ENCODE measurements around the gene QARS1. TPM values are rescaled to one million over a fixed set of nuclear protein-coding genes. Genes with fewer than 3 reads are reported as not detected.

The QARS1 gene
- total and polyA plus RNA-seq, 2 donors (not counting 1 experiment from before 2014, with no cell fraction given) = 282 to 426 TPM

GRCh38 chr3:49153349-49153912, 48.9 kb upstream of the QARS1 start:
- Histone ChIP-seq H3K9ac (ENCODE audit: low read length) (no peak overlapping the region), H3K4me2 (replicated peaks; ENCODE audit: low read depth, low read length, poor library complexity, severe bottlenecking) (no peak overlapping the region), H4K20me1 (ENCODE audit: control insufficient read depth, insufficient read depth, low read length, poor library complexity, severe bottlenecking) (no peaks in the 10 kb centered on the region), H3K4me3 (ENCODE audit: control extremely low read depth in 1 of 5, extremely low read depth in 1 of 5, insufficient read depth in 1 of 5, low read depth in 2 of 5, low read length in 4 of 5) (no peak overlapping the region), H3K4me1 (ENCODE audit: control insufficient read depth in 2 of 2, insufficient read depth in 2 of 2, low read length in 2 of 2) (no peaks in the 10 kb centered on the region), H3K9me3 (ENCODE audit: control extremely low read depth in 1 of 3, control insufficient read depth in 2 of 3, insufficient read depth in 1 of 3, low read length in 2 of 3) (no peaks in the 10 kb centered on the region), H3K27ac (ENCODE audit: low read length in 2 of 2) (no peak overlapping the region), H3K27me3 (replicated peaks in 1 of 4; ENCODE audit: control extremely low read depth in 1 of 4, control insufficient read depth in 3 of 4, insufficient read depth in 4 of 4, low read length in 3 of 4) (no peaks in the 10 kb centered on the region), H3K79me2 (ENCODE audit: control insufficient read depth, insufficient read depth, low read length) (no peaks in the 10 kb centered on the region), H3K36me3 (replicated peaks in 1 of 2; ENCODE audit: control extremely low read depth in 1 of 2, control insufficient read depth in 1 of 2, extremely low read depth in 1 of 2, insufficient read depth in 2 of 2, low read length in 1 of 2) (no peaks in the 10 kb centered on the region), H2AFZ (ENCODE audit: insufficient read depth, low read depth, low read length, poor library complexity, severe bottlenecking) (no peak overlapping the region)
- Mint-ChIP-seq H3K4me3 (no peak overlapping the region), H3K27ac (no peak overlapping the region), H3K27me3 (no peaks in the 10 kb centered on the region), H3K4me1 (peaks cover 2% of the 10 kb centered on the region), H3K9me3 (ENCODE audit: insufficient read depth) (no peaks in the 10 kb centered on the region)
- intact Hi-C loops (cut with micrococcal nuclease) = no loop called here
- TF ChIP-seq EZH2 (IDR thresholded peaks at IDR 0.05; ENCODE audit: borderline replicate concordance, insufficient read depth, low read depth, low read length, poor library complexity, severe bottlenecking) = no peak
- WGBS (ENCODE audit: insufficient coverage) = 100% methylated on average over 1 of the region's 3 CpGs
- no peak for DNase-seq
- ATAC-seq (ENCODE audit: low read depth) = no peak
- ChIA-PET CTCF (interaction anchor here (0.8 kb wide), 1 partner anchor 165 kb away, joined by 3 read pairs; no protein-coding TSS in a partner anchor), POLR2A (no interaction called here)

DNA sequence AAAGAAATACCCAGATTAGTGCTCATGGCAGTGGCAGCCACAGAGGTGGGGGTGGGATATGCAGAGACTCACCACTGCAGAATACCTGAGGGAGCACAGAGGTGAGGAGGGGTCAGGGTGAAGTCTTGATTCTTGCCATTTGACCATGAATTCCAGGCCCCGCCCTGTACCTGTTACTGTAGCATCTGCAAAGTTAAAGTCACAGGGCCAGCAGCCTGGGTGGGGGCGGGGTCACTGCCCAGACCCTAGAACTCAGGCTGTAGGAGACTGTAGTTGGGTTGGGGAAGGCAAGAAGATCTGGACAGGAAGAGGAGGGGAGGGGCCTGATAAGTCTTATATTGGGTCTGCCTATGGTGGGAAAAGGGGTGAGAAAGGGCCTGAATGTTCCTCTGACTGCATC, 47.1 kb upstream of the QARS1 start:
- H3K9ac ChIP-seq (ENCODE audit: low read length) = no peak overlapping the region
- H3K27ac Mint-ChIP-seq = no peak overlapping the region
- H2AFZ ChIP-seq (ENCODE audit: insufficient read depth, low read depth, low read length, poor library complexity, severe bottlenecking) = no peak overlapping the region
- H3K4me3 ChIP-seq (ENCODE audit: control extremely low read depth in 1 of 5, extremely low read depth in 1 of 5, insufficient read depth in 1 of 5, low read depth in 2 of 5, low read length in 4 of 5) = no peak overlapping the region
- H3K4me2 ChIP-seq (replicated peaks; ENCODE audit: low read depth, low read length, poor library complexity, severe bottlenecking) = no peak overlapping the region
- H3K27me3 Mint-ChIP-seq = no peaks in the 10 kb centered on the region
- no peaks in the 10 kb centered on the region for H3K27me3 ChIP-seq (replicated peaks in 1 of 4; ENCODE audit: control extremely low read depth in 1 of 4, control insufficient read depth in 3 of 4, insufficient read depth in 4 of 4, low read length in 3 of 4)
- H3K79me2 ChIP-seq (ENCODE audit: control insufficient read depth, insufficient read depth, low read length) = no peaks in the 10 kb centered on the region
- TF ChIP-seq, protein P1, sequence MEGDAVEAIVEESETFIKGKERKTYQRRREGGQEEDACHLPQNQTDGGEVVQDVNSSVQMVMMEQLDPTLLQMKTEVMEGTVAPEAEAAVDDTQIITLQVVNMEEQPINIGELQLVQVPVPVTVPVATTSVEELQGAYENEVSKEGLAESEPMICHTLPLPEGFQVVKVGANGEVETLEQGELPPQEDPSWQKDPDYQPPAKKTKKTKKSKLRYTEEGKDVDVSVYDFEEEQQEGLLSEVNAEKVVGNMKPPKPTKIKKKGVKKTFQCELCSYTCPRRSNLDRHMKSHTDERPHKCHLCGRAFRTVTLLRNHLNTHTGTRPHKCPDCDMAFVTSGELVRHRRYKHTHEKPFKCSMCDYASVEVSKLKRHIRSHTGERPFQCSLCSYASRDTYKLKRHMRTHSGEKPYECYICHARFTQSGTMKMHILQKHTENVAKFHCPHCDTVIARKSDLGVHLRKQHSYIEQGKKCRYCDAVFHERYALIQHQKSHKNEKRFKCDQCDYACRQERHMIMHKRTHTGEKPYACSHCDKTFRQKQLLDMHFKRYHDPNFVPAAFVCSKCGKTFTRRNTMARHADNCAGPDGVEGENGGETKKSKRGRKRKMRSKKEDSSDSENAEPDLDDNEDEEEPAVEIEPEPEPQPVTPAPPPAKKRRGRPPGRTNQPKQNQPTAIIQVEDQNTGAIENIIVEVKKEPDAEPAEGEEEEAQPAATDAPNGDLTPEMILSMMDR (IDR thresholded peaks at IDR 0.05) = no peak
- TF ChIP-seq EZH2 (IDR thresholded peaks at IDR 0.05; ENCODE audit: borderline replicate concordance, insufficient read depth, low read depth, low read length, poor library complexity, severe bottlenecking) = no peak
- DNase-seq (no peak), ATAC-seq (ENCODE audit: low read depth) (no peak)
- H3K4me3 Mint-ChIP-seq = no peak overlapping the region
- intact Hi-C loops (cut with micrococcal nuclease) = no loop called here
- H3K9me3 Mint-ChIP-seq (ENCODE audit: insufficient read depth) = no peaks in the 10 kb centered on the region
- WGBS (ENCODE audit: insufficient coverage) = 97% methylated on average over 2 of the region's 2 CpGs
- no peak overlapping the region for H3K27ac ChIP-seq (ENCODE audit: low read length in 2 of 2)
- CTCF ChIA-PET = no interaction called here
- POLR2A ChIA-PET = no interaction called here
- no peaks in the 10 kb centered on the region for H3K4me1 ChIP-seq (ENCODE audit: control insufficient read depth in 2 of 2, insufficient read depth in 2 of 2, low read length in 2 of 2)
- H4K20me1 ChIP-seq (ENCODE audit: control insufficient read depth, insufficient read depth, low read length, poor library complexity, severe bottlenecking) = no peaks in the 10 kb centered on the region
- no peaks in the 10 kb centered on the region for H3K9me3 ChIP-seq (ENCODE audit: control extremely low read depth in 1 of 3, control insufficient read depth in 2 of 3, insufficient read depth in 1 of 3, low read length in 2 of 3)
- no peaks in the 10 kb centered on the region for H3K36me3 ChIP-seq (replicated peaks in 1 of 2; ENCODE audit: control extremely low read depth in 1 of 2, control insufficient read depth in 1 of 2, extremely low read depth in 1 of 2, insufficient read depth in 2 of 2, low read length in 1 of 2)
- no peaks in the 10 kb centered on the region for H3K4me1 Mint-ChIP-seq

All from B cell (primary cell).